Measurements from ENCODE around the gene AQP6.

AQP6 gene

DNA sequence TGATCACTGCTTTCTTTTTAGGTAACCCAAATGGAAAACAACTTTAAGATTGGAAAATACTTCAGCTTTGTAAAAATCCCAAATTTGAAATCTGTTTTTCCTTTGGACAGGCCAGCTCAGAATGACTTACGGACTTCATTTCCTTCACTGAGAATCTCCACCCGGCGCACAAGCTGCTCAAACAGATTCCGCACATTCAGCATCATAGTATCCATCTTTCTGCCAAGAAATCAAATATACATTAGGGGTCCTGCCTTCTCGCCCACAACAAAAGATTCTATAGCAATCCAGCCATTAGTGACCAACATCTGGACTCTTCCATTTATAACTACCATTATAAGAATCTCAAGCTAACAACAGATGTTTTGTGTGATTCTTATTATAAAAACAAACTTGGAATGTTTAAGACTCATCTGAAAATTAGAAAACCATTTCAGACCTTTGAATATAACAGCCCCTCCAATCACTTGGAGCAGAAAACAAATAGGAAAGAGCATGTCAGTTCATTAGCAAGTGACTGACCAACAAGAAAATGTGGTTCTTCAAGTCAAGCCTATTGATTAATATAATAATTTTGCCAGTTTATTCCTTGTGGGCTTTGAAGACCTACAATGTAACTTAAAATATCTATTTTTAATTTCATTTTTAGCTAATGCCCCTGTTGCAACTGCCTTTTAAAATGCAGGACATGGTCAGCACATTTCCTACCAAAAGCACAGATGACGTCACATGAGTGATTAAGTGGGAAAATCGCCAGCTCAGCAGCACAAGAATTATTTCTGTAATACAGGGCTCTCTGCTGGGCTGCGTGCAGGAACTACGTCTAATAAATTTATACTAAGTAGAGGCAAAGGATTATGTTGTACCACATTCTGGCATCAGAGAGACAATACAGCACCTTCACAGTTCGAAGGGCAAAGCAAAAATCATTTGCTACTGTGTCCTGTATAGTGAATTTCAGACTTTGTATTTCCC is 44.0 kb downstream of the AQP6 start:
- no peak overlapping the region for H3K4me3 ChIP-seq (ENCODE audit: low read depth, low read length)
- peak; percentile 8 for DNase-seq (ENCODE audit: low read depth)
- TF ChIP-seq, protein P1, sequence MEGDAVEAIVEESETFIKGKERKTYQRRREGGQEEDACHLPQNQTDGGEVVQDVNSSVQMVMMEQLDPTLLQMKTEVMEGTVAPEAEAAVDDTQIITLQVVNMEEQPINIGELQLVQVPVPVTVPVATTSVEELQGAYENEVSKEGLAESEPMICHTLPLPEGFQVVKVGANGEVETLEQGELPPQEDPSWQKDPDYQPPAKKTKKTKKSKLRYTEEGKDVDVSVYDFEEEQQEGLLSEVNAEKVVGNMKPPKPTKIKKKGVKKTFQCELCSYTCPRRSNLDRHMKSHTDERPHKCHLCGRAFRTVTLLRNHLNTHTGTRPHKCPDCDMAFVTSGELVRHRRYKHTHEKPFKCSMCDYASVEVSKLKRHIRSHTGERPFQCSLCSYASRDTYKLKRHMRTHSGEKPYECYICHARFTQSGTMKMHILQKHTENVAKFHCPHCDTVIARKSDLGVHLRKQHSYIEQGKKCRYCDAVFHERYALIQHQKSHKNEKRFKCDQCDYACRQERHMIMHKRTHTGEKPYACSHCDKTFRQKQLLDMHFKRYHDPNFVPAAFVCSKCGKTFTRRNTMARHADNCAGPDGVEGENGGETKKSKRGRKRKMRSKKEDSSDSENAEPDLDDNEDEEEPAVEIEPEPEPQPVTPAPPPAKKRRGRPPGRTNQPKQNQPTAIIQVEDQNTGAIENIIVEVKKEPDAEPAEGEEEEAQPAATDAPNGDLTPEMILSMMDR (IDR thresholded peaks at IDR 0.05; ENCODE audit: control insufficient read depth, extremely low read depth, insufficient read depth) = 0 out of 2 replicates have a peak, but pooled peaks have one; percentile 2

DNA sequence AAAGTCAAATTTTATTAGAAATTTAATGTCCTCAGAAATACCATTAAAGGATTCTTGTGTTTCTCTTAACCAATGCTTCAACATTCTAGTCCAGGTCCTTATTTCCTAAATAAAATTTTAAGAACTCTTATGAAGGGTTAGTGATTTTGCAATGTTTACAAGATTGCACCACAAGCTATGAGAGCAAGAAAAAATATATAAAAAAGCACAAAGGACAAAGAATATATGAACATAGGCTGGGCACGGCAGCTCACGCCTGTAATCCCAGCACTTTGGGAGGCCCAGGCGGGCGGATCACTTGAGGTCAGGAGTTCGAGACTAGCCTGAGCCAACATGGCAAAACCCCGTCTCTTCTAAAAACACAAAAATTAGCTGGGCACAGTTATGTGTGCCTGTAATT is 44.9 kb downstream of the AQP6 start:
- DNase-seq (ENCODE audit: low read depth) = no peak
- TF ChIP-seq, protein P1 (IDR thresholded peaks at IDR 0.05; ENCODE audit: control insufficient read depth, extremely low read depth, insufficient read depth) = no peak

DNA sequence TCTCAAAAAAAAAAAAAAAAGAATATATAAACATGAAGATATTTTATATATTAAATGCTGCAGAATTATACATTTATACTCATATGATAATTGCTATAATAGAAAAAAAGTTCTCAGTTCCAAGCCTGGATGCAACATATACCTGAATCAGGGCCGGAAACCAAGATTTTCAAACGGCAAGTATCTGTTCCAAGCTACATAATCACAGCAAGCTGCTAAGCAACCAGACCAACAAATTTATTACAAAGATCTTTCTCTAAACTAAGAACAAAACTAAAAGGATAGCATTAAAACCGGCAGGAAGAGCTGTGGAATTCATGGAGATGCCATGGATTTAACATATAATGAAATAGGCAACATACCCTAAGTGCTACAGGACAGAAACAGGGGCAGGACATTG is 45.4 kb downstream of the AQP6 start:
- TF ChIP-seq, protein P1 (IDR thresholded peaks at IDR 0.05; ENCODE audit: control insufficient read depth, extremely low read depth, insufficient read depth) = no peak
- H3K4me3 ChIP-seq (ENCODE audit: low read depth, low read length) = no peak overlapping the region
- no peak for DNase-seq (ENCODE audit: low read depth)

More for the DNA sequence above, 44.9 kb downstream of the AQP6 start:
- H3K4me3 ChIP-seq (ENCODE audit: low read depth, low read length) = no peak overlapping the region

DNA sequence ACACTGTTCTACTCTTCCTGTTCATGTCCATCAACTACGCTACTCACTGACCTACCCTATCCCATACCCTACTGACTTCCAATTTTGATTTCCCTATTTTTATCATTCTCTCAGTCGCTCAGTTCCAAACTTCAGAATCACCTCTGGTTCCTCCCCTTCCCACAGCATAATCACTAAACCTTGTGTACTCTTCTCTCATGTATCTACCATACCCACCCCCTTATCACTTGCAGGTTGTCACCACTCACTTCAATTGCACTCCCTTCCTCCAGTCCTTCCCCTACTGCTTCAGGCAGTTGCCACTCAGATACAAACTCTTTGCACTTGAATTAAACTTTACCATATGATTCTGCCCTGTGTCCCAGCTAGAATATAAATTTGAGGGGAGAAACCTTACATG is 46.2 kb downstream of the AQP6 start:
- no peak overlapping the region for H3K4me3 ChIP-seq (ENCODE audit: low read depth, low read length)
- TF ChIP-seq, protein P1 (IDR thresholded peaks at IDR 0.05; ENCODE audit: control insufficient read depth, extremely low read depth, insufficient read depth) = no peak
- DNase-seq (ENCODE audit: low read depth) = no peak

DNA sequence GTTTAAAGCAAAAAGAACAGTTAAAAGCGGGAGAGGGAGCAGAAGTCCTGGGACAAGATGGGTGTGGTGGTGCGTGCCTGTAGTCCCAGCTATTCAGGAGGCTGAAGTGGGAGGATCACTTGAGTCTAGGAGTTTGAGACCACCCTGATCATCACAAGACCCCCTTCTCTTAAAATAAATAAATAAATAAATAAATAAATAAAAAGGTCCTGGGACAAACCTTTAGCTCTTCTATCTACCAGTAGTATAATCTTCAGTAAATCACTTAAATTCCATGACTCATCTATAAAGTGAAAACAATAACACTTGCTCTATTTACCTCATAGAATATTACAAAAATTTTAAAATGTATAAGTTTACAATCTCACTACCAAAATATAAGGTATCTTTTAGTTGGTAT is 46.8 kb downstream of the AQP6 start:
- DNase-seq (ENCODE audit: low read depth) = no peak
- H3K4me3 ChIP-seq (ENCODE audit: low read depth, low read length) = no peak overlapping the region
- TF ChIP-seq, protein P1 (IDR thresholded peaks at IDR 0.05; ENCODE audit: control insufficient read depth, extremely low read depth, insufficient read depth) = no peak

DNA sequence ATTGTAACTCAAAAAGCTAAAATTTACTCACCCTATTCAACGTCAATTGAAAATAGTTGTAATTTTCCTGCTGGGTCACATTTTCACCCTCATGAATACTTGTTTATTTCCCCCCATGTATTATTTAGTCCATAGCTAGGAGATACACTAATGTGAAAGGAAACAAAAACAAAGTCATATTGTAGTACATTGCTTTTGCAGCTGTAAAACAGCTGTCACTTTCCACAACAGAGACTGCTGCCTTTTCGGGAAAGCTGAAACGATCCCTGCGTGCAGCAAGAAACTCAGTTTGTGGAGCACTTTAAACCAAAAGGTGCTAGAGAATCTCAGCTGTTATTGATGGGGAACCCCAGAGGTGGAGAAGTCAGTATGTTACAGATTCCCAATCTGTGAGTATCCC is 48.3 kb downstream of the AQP6 start:
- no peak for DNase-seq (ENCODE audit: low read depth)
- no peak overlapping the region for H3K4me3 ChIP-seq (ENCODE audit: low read depth, low read length)
- TF ChIP-seq, protein P1 (IDR thresholded peaks at IDR 0.05; ENCODE audit: control insufficient read depth, extremely low read depth, insufficient read depth) = no peak

Measured in LNCaP clone FGC (cell line).